ENCODE measurements around the gene SAMD14.

DNA sequence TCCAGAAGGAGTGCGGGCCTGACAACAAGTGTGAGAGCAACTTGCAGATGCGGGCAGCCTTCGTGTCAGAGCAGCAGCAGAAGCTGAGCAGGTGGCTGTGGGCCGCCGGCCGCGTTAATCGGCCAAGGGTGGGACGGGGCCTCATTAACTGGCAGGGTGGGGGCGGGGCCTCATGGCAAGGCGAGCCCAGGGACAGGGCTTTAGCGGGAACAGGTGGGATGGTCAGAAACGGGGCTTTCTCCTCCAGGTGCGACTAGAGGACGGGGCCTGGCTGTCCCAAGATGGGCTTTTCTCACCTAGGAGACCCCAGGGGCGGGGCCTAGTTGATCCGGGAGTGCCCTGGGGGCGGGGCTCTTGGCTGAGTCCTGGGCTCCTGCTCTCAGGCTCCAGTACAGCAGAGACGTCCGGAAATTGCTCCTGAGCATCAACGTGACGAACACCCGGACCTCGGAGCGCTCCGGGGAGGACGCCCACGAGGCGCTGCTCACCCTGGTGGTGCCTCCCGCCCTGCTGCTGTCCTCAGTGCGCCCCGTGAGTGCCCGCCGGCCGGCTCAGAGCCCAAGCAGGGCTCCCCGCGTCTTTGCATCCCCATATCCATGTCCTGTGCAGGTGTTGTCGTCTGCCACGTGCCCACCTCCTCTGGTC lies 53.2 kb downstream of the SAMD14 start:
- TF ChIP-seq EZH2 (IDR thresholded peaks at IDR 0.05; ENCODE audit: borderline replicate concordance, low read depth, low read length, severe bottlenecking) = no peak
- TF ChIP-seq, protein P1, sequence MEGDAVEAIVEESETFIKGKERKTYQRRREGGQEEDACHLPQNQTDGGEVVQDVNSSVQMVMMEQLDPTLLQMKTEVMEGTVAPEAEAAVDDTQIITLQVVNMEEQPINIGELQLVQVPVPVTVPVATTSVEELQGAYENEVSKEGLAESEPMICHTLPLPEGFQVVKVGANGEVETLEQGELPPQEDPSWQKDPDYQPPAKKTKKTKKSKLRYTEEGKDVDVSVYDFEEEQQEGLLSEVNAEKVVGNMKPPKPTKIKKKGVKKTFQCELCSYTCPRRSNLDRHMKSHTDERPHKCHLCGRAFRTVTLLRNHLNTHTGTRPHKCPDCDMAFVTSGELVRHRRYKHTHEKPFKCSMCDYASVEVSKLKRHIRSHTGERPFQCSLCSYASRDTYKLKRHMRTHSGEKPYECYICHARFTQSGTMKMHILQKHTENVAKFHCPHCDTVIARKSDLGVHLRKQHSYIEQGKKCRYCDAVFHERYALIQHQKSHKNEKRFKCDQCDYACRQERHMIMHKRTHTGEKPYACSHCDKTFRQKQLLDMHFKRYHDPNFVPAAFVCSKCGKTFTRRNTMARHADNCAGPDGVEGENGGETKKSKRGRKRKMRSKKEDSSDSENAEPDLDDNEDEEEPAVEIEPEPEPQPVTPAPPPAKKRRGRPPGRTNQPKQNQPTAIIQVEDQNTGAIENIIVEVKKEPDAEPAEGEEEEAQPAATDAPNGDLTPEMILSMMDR (IDR thresholded peaks at IDR 0.05; ENCODE audit: borderline replicate concordance, extremely low read depth, low read length, poor library complexity, severe bottlenecking) = no peak

All from DND-41 (cell line).